Measurements from ENCODE around the gene FUT9. TPM values are rescaled to one million over a fixed set of nuclear protein-coding genes. Genes with fewer than 3 reads are reported as not detected.
A peak's percentile ranks its signal among the peaks of the same experiment; 100 is the strongest.

The FUT9 gene
- total RNA-seq, 2 experiments from 2014 or later, result not detected

DNA sequence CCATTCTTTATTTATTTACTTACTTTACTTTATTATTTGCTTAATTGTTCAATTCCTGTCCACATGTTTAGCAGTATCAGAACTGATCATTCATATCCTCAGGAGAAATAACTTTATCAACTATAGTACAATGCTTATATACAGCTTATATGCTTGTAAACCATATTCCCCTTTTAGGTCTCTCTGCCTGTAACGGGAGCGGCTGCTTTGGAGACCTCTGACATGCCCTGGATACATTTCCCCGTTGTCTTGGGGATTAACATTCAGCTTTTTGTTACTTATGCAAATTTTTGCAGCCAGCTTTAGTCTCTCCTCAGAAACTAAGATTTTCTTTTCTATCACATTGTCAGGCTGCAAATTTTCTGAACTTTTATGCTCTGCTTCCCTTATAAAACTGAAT lies 17.6 kb upstream of the FUT9 start:
- Histone ChIP-seq H3K9me3 (ENCODE audit: control insufficient read depth in 1 of 2, insufficient read depth in 1 of 2, low read length in 2 of 2) (peaks cover 0 to 15% of the 10 kb centered on the region in 2 experiments), H3K4me1 (ENCODE audit: insufficient read depth, low read length) (no peaks in the 10 kb centered on the region), H3K36me3 (ENCODE audit: insufficient read depth, low read length) (no peaks in the 10 kb centered on the region), H3K27me3 (ENCODE audit: control insufficient read depth in 1 of 2, insufficient read depth in 2 of 2, low read length in 2 of 2) (no peaks in the 10 kb centered on the region), H3K4me3 (ENCODE audit: low read length) (no peak overlapping the region), H3K27ac (ENCODE audit: low read depth in 1 of 2, low read length in 2 of 2) (no peak overlapping the region)
- ATAC-seq (ENCODE audit: poor library complexity) (no peak), DNase-seq (no peak)
- Mint-ChIP-seq H3K4me3 (no peak overlapping the region), H3K27ac (no peak overlapping the region), H3K27me3 (no peaks in the 10 kb centered on the region), H3K9me3 (peaks cover 10% of the 10 kb centered on the region), H3K36me3 (ENCODE audit: low read depth) (no peaks in the 10 kb centered on the region), H3K4me1 (ENCODE audit: low read depth) (no peaks in the 10 kb centered on the region)
- TF ChIP-seq CTCF (IDR thresholded peaks at IDR 0.05), result no peak
- POLR2A ChIA-PET, result no interaction called here
- intact Hi-C loops (cut with DNase I, micrococcal nuclease), result no loop called here
- CTCF ChIA-PET, result no interaction called here

DNA sequence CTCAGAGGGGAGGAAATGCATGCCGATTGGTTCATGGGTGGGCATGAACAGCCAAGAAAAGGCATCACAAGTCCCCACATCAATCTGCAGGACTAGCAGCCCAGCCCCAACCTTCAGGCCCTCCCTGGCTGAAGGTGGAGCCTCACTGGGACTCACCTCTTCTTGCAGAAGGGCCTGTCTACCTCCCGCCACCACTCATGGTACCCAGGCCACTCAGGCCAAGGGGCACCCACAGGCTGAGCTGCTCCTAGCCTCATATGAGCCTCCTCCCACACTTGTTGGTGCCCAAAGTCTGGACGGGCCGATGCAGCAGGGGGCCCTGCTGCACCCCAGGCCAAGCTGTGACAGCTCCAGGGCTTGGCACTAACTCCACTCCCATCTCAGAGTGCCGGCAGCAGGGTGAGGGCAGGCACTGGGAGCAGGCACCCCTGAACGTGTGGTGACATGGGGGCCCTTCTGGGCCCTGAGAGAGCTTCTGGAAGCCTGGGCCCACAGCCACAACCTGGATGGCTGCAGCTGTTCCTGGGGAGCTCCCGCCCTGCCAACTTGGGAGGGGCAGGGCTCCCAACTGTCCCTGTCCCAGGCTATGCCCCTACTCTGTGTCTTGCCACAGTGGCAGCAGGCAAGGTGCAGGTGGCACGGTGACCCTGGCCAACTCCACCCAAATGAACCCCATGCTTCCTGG lies 13.7 kb upstream of the FUT9 start:
- Mint-ChIP-seq H3K27ac (no peak overlapping the region), H3K4me1 (ENCODE audit: low read depth) (no peaks in the 10 kb centered on the region), H3K9me3 (peaks cover 10% of the 10 kb centered on the region), H3K36me3 (ENCODE audit: low read depth) (no peaks in the 10 kb centered on the region), H3K4me3 (no peak overlapping the region), H3K27me3 (no peaks in the 10 kb centered on the region)
- Histone ChIP-seq H3K9me3 (ENCODE audit: control insufficient read depth in 1 of 2, insufficient read depth in 1 of 2, low read length in 2 of 2) (peaks cover 0 to 16% of the 10 kb centered on the region in 2 experiments), H3K36me3 (ENCODE audit: insufficient read depth, low read length) (no peaks in the 10 kb centered on the region), H3K4me3 (ENCODE audit: low read length) (no peak overlapping the region), H3K27ac (ENCODE audit: low read depth in 1 of 2, low read length in 2 of 2) (no peak overlapping the region), H3K4me1 (ENCODE audit: insufficient read depth, low read length) (no peaks in the 10 kb centered on the region), H3K27me3 (ENCODE audit: control insufficient read depth in 1 of 2, insufficient read depth in 2 of 2, low read length in 2 of 2) (no peaks in the 10 kb centered on the region)
- peak in 1 of 14 experiments; percentile 4 for DNase-seq
- no peak for ATAC-seq (ENCODE audit: poor library complexity)
- intact Hi-C loops (cut with DNase I, micrococcal nuclease), result no loop called here
- ChIA-PET CTCF (no interaction called here), POLR2A (no interaction called here)
- TF ChIP-seq CTCF (IDR thresholded peaks at IDR 0.05), result no peak

DNA sequence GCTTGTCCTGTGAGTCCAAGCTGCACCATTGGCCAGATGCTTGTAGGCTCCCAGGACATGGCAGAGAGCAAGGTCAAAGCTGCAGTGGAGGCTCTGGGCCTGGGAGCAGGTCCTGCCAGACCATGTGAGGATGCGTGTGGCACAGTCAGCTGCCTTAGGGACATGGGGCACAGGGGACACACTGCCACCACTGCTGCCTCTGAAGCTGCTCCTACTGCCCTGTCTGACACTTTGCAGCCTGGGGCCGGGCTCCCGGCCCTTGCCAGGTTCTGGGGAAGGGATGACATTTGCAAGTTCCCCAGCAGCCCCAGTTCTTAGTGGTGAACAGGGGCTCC lies 13.2 kb upstream of the FUT9 start:
- no peak for TF ChIP-seq CTCF (IDR thresholded peaks at IDR 0.05)
- ATAC-seq (ENCODE audit: poor library complexity), result no peak
- CTCF ChIA-PET, result no interaction called here
- Histone ChIP-seq H3K27ac (ENCODE audit: low read depth in 1 of 2, low read length in 2 of 2) (no peak overlapping the region), H3K27me3 (ENCODE audit: control insufficient read depth in 1 of 2, insufficient read depth in 2 of 2, low read length in 2 of 2) (no peaks in the 10 kb centered on the region), H3K4me1 (ENCODE audit: insufficient read depth, low read length) (no peaks in the 10 kb centered on the region), H3K4me3 (ENCODE audit: low read length) (no peak overlapping the region), H3K36me3 (ENCODE audit: insufficient read depth, low read length) (no peaks in the 10 kb centered on the region), H3K9me3 (ENCODE audit: control insufficient read depth in 1 of 2, insufficient read depth in 1 of 2, low read length in 2 of 2) (peaks cover 0 to 16% of the 10 kb centered on the region in 2 experiments)
- POLR2A ChIA-PET, result no interaction called here
- H3K36me3 Mint-ChIP-seq (ENCODE audit: low read depth), result no peaks in the 10 kb centered on the region
- no peak overlapping the region for H3K27ac Mint-ChIP-seq
- no peak overlapping the region for H3K4me3 Mint-ChIP-seq
- intact Hi-C loops (cut with DNase I, micrococcal nuclease), result no loop called here
- no peak for DNase-seq
- H3K27me3 Mint-ChIP-seq, result no peaks in the 10 kb centered on the region
- H3K4me1 Mint-ChIP-seq (ENCODE audit: low read depth), result no peaks in the 10 kb centered on the region
- H3K9me3 Mint-ChIP-seq, result peaks cover 10% of the 10 kb centered on the region
